ENCODE results near the gene FANCD2OS.

Gene FANCD2OS

GRCh38 chr3:10055097-10055496 is 53.0 kb downstream of the FANCD2OS start:
- no peak overlapping the region for H3K27ac ChIP-seq (ENCODE audit: low read depth, low read length)
- H3K27me3 ChIP-seq (ENCODE audit: control insufficient read depth in 1 of 2, insufficient read depth in 2 of 2, low read length in 2 of 2) = no peaks in the 10 kb centered on the region
- H3K36me3 ChIP-seq (ENCODE audit: control insufficient read depth in 1 of 2, insufficient read depth in 2 of 2, low read length in 2 of 2) = no peaks in the 10 kb centered on the region
- H3K9ac ChIP-seq (ENCODE audit: low read depth in 1 of 2, low read length in 2 of 2) = no peak overlapping the region
- no peaks in the 10 kb centered on the region for H3K9me3 ChIP-seq (ENCODE audit: control insufficient read depth in 1 of 2, low read length in 2 of 2)
- H3K4me1 ChIP-seq (ENCODE audit: control insufficient read depth in 1 of 2, insufficient read depth in 2 of 2, low read length in 2 of 2) = no peaks in the 10 kb centered on the region
- no peak overlapping the region for H3K4me3 ChIP-seq (ENCODE audit: low read depth in 1 of 2, low read length in 2 of 2)
